GM10847 (cell line): Measurements from ENCODE around the gene EPO.

Source experiments
- POLR2A ChIP-seq: IDR thresholded peaks from 2 replicates; pipeline ENCODE4 v1.6.1; 2011; ENCODE audit not compliant: insufficient read length; ENCODE audit errors: extremely low read depth

EPO gene

DNA sequence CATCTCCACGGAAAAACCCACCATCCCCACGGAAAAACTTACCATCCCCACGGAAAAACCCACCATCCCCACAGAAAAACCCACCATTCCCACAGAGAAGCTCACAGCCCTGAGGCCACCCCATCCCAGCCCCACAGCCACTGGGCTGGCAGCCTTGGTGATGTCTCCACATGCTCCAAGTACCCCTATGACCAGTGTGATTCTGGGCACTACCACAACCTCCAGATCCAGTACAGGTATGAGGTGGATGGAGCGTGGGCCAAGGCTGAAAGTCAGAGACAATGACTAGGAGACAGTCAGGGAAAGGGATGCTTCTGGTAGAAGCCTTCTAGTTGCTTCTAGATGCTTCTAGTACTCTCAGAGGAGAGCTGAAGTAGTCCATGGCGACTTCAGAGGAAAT, 32.7 kb downstream of the EPO start:
- no peak for TF ChIP-seq POLR2A

DNA sequence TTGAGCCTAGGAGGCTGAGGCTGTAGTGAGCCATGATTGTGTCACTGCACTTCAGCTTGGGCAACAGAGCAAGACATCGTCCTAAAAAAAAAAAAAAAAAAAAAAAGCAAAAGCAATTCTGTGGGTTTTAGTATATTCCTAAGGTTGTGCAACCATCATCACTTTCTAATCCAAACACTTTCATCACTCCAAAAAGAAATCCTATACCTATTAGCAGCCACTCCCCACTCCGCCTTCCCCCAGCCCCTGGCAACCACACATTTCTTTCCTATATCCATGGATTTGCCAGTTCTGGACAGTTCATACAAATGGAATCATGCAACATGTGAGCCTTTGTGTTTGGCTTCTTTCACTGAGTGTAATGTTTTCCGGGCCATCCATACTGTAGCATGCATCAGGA, 33.5 kb downstream of the EPO start:
- no peak for TF ChIP-seq POLR2A

DNA sequence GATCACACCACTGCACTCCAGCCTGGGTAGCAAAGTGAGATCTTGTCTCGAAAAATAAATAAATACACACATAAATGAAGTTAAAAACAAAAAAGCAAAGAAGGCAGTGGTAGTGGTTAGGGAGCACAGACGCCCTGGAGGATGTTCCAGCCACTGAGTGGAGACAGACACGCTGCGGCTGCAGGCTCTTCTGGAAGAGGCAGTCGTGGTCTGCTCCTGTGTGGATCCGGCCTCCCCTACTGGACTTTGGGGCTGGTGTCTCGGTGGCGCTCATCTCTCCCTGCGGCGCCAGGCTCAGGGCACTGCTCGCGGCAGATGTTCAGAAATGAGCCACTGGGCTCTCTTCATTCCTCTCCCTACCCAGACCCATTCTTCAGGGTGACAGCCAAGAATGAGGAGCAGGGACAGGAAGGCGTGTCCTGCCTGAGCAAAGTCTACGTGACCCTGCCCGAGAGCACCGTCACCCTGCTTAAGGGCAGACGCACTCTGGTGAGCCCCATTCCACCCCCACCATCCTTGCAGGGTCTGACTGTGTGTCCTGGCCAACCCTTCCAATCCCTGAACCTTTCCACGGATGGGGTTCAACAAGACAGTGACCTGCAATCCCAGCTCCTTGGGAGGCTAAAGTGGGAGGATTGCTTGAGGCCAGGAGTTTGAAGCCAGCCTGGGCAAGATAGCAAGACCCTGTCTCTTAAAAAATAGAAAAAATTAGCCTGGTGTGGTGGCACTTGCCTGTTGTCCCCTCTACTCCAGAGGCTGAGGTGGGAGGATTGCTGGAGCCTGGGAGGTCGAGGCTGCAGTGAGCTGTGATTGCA, 39.3 kb downstream of the EPO start:
- TF ChIP-seq POLR2A: no peak

DNA sequence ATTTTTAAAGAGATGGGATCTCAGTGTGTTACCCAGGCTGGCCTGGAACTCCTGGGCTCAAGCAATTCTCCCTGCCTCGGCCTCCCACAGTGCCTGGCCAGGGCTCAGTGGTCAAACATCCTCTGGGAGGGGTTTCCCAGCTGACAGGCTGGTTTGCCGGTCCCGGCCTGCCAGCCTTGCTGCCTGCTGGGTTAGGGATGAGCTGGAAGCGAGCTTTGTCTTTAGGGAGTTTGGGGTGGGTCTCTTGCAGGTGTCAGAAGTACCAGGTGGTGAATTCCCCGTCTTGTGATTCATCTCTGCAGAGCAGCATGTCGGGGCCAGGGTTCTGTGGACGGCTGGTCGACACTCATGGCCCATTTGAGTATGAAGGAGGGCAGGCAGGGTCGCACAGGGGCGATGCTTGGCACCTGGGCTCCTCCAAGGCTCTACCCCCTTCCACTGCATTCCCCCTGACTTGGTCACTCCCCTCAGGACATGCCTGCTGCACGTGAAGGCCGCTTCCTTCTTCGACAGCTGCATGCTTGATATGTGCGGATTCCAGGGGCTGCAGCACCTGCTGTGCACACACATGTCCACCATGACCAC, 43.4 kb downstream of the EPO start:
- TF ChIP-seq POLR2A: no peak

DNA sequence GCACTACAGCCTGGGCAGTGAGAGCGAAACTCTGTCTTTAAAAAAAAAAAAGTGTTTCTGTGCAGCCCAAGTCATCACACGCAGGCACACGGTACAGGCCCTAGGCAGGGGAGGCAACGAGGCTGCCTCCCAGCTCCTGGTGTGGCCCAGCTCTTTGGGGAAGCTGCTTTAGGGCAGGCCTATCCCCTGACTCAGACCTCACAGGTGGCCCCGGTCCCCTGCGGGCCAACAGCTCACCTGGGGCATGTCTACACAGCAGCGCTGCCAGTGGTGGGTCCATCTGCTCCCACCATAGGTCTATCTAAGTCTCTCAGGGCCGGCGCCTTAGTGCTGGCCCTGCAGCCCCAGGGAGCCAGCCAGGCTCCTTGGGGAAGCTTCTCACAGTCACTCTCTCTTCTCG, 44.6 kb downstream of the EPO start:
- TF ChIP-seq POLR2A: no peak

DNA sequence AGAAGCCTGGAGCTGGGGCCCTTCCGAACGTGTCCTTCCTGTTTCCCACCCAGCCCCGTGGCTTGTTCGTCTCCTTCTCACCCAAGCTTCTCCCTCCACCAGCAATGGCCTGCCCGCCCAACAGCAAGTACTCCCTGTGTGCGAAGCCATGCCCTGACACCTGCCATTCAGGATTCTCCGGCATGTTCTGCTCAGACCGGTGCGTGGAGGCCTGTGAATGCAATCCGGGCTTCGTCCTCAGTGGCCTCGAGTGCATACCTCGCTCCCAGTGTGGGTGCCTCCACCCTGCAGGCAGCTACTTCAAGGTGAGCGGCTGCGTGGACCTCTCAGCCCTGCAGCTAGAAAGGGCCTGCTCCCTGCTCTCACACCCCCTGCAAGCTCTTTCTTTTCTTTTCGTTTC, 45.0 kb downstream of the EPO start:
- no peak for TF ChIP-seq POLR2A

DNA sequence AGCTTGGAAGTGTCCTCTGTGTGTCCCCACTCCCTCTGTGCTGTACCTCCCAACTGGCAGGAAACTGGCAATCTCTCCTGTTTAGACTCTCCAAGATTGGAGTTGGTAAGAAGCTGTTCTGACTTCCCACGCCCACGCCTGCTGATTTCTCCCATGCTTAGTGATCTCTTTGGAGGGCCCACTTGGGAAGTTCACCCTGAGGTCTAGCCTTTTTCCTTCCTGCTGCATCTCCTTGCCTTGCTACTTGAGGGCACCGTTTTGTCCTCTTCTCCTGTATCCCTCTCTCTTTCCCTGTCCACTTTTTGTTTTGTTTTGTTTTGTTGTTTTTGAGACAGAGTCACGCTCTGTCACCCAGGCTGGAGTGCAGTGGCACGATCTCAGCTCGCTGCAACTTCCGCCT, 48.5 kb downstream of the EPO start:
- no peak for TF ChIP-seq POLR2A
